Keratinocyte (primary cell): Measurements from ENCODE around the gene BMPR1B.

ENCODE experiments used
- CTCF ChIP-seq, 3 experiments: IDR thresholded peaks in 1 of 3; conservative IDR thresholded peaks in 1 of 3; optimal IDR thresholded peaks in 1 of 3; 2 replicates in 2 of 3; 3 replicates in 1 of 3; pipeline versions ENCODE3 to v1.5.1; 2011; ENCODE audit warnings: low read length in 3 of 3, mild to moderate bottlenecking in 3 of 3, moderate library complexity in 2 of 3, control low read depth in 1 of 3, inconsistent platforms in 1 of 3; ENCODE audit not compliant: insufficient read depth in 2 of 3; ENCODE audit errors: extremely low read depth in 1 of 3
- EZH2 ChIP-seq: IDR thresholded peaks from one replicate; pipeline ENCODE4 v1.6.1; 2012; ENCODE audit warnings: inconsistent platforms, mild to moderate bottlenecking, low read length, moderate library complexity

GRCh38 chr4:94877973-94878372 is 120.2 kb downstream of the BMPR1B start:
- no peak for TF ChIP-seq CTCF (optimal IDR thresholded peaks at IDR 0.05 in 1 of 3, IDR thresholded peaks at IDR 0.05 in 1 of 3, conservative IDR thresholded peaks at IDR 0.05 in 1 of 3; ENCODE audit: extremely low read depth in 1 of 3, insufficient read depth in 2 of 3, low read length in 3 of 3)
- TF ChIP-seq EZH2, result no peak
